GM12878 (cell line): ENCODE results near the gene LOXL3.

ENCODE experiments used
- ATF2 ChIP-seq: IDR thresholded peaks from 2 replicates; pipeline ENCODE4 v1.6.1; 2012; ENCODE audit warnings: low read length, inconsistent platforms
- CTCF ChIP-seq, 3 experiments: IDR thresholded peaks in 2 of 3; conservative IDR thresholded peaks in 1 of 3; 2 replicates each; pipeline ENCODE4 v1.5.1; 2011; ENCODE audit warnings: low read depth in 3 of 3, low read length in 3 of 3, mild to moderate bottlenecking in 3 of 3, control low read depth in 2 of 3, moderate library complexity in 2 of 3, inconsistent platforms in 1 of 3, mixed read lengths in 1 of 3; ENCODE audit not compliant: control insufficient read depth in 2 of 3, insufficient read depth in 1 of 3; ENCODE audit errors: extremely low read depth in 1 of 3
- HDAC6 ChIP-seq: fragments of 200-600 bp; sonication (generic); IDR thresholded peaks from one replicate; pipeline ENCODE4 v1.8.0; 2017; ENCODE audit warnings: antibody characterized with exemption; ENCODE audit not compliant: unreplicated experiment
- POLR2A ChIP-seq: IDR thresholded peaks from 2 replicates; pipeline ENCODE4 v1.6.1; 2011; ENCODE audit warnings: low read depth, mild to moderate bottlenecking, low read length
- REST ChIP-seq: IDR thresholded peaks from 2 replicates; pipeline ENCODE4 v1.6.1; 2012; ENCODE audit warnings: mild to moderate bottlenecking, low read depth, low read length
- TARDBP ChIP-seq: IDR thresholded peaks from 2 replicates; pipeline ENCODE4 v1.6.1; 2016; ENCODE audit warnings: borderline replicate concordance
- ZZZ3 ChIP-seq: IDR thresholded peaks from 2 replicates; pipeline ENCODE4 v1.6.1; 2011; ENCODE audit warnings: low read depth; ENCODE audit not compliant: control insufficient read depth, insufficient read length

GRCh38 chr2:74537140-74537539 lies 16.6 kb downstream of the LOXL3 start:
- TF ChIP-seq ATF2: no peak
- no peak for TF ChIP-seq REST
- TF ChIP-seq ZZZ3: no peak
- no peak for TF ChIP-seq TARDBP
- TF ChIP-seq POLR2A: no peak
- no peak for TF ChIP-seq CTCF (IDR thresholded peaks at IDR 0.05 in 2 of 3, conservative IDR thresholded peaks at IDR 0.05 in 1 of 3; ENCODE audit: control insufficient read depth in 2 of 3, extremely low read depth in 1 of 3, insufficient read depth in 1 of 3, low read depth in 3 of 3, low read length in 3 of 3)
- no peak for TF ChIP-seq HDAC6
